ENCODE results near the gene NTMT1.
A peak's percentile ranks its signal among the peaks of the same experiment; 100 is the strongest.

The NTMT1 gene

GRCh38 chr9:129597355-129598088 is 28.4 kb upstream of the NTMT1 start:
- no peak for DNase-seq

DNA sequence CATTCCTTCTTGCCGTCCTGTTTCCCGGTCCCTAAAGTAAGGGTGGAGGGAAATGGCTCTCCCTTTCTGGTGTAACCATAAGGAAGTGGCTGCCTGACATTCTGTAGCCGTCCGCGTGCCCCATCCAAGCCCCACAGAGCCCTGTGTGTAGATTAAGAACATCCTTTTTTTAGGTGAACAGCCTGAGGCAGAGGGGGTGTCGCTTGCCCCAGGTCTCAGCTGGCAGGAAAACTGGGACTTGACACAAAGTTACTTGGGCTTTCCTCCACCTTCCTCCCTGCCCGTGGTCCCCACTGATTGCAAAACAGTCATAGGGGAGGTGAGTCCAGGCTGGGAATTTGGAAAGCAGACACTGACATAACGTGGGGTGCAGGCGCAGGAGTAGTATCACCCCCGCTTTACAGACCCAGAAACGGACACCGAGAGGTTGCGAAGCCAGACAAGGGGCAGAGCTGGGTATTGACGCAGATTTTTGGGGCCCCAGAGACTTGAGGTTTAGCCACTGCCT is 27.8 kb upstream of the NTMT1 start:
- no peak for DNase-seq

DNA sequence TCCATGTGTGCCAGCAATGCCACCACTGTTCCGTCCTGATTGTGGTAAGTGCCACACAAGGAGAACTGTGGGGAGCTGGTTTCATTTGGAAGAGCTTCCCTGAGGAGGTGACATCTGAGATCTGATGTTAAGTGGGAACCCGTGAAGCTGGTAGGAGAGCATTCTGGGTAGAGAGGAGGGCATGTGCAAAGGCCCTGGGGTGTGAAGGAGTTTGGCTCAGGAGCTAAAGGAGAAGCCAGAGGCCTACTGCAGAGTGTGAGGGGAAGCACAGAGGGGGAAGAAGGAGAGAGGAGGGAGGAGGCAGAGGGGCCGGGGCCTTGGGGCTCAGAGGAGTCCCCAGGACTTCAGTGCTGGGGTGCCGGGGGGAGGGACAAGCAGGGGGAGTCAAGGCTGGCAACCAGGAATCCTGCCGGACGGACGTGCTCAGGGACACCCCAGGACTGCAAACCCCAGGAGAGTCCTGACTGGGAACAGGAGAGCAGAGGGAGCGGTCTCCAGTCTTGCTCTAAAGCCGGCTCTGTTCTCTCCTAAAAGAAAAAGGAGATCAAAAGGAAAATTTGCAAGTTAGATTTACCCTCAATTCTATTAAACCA is 24.8 kb upstream of the NTMT1 start:
- DNase-seq: no peak

GRCh38 chr9:129602598-129603415 is 23.2 kb upstream of the NTMT1 start:
- no peak for DNase-seq

GRCh38 chr9:129604056-129604765 is 21.8 kb upstream of the NTMT1 start:
- no peak for DNase-seq

DNA sequence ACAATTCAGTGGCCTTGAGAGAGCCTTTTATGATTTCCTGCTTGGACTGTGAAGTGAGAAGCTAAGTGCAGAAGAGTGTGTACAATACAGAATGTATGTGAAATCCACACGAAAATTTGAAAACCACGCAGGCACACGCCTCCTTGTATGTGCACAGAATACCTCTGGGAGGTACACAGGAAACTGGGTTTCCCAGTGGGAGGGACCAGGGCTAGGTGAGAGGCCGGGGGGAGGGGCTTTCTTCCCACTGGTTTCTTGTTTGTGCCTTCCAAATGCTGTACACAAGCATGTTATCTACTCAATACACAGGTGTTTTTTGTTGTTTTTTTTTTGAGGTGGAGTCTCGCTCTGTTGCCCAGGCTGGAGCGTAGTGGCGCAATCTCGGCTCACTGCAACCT is 21.2 kb upstream of the NTMT1 start:
- no peak for DNase-seq

DNA sequence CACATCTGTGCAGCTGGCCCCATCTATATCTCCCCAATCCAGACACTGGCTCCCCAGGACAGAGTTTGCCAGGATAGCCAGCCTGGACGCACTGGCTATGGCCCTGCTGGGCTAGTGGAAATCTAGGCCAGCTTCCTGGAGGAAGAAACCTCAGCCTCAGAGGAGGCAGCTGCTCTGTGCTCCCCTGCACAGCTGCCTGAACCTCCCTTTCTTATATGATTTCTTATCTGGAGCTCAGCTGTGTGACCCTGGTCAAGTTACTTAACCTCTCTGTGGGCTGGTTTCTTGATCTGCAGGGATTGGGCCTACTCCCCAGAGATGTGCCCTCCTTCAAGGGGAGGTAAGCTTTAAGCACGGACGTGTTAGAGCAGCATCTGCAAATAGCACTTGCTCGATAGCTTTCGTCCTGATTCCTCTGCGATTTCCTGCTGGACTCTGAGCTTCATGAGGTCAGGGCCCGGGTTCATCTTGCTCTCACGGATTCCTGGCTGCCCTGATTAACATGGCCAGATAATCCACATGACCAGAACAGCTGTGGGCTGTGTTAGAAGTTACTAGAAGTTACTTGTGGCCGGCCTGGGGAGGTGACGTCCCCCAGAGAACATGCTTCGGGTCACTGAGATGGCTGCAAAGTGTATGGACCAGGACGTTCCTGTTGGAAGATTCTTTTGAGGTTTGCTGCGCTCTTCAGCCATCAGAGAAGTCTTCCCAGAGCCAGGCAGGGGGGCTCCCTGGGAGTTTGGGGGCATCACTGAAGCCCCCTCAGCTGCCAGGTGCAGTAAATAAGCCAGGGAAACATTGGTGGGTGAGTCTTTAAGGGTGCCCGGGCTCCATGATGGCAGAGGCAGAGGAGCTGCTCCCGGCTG is 19.6 kb upstream of the NTMT1 start:
- no peak for DNase-seq

DNA sequence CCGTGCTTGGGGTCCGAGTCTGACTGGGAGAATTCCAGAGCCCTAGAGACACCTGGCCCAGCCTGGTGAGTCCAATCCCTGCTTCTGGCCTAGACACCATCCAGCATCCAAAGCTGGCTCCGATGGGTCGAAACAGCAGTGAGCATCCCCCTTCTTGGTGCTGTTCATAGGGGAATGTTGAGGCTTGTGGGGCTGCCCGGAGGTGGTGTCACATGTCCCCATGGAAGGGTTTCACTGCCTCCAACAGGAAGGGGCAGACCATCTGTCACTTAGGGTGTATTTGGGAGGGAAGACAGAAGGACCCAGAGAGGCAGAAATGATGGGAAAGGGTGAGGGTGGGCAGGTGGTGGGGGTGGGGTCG is 19.0 kb upstream of the NTMT1 start:
- DNase-seq: no peak

- no peak for DNase-seq
Measured at GRCh38 chr9:129608561-129609481, 17.1 kb upstream of the NTMT1 start.

GRCh38 chr9:129609486-129610212 is 16.3 kb upstream of the NTMT1 start:
- DNase-seq: no peak

- no peak for DNase-seq
Measured at GRCh38 chr9:129610213-129610472, 15.8 kb upstream of the NTMT1 start.

GRCh38 chr9:129610473-129611306 is 15.3 kb upstream of the NTMT1 start:
- DNase-seq: peak; percentile 36

DNA sequence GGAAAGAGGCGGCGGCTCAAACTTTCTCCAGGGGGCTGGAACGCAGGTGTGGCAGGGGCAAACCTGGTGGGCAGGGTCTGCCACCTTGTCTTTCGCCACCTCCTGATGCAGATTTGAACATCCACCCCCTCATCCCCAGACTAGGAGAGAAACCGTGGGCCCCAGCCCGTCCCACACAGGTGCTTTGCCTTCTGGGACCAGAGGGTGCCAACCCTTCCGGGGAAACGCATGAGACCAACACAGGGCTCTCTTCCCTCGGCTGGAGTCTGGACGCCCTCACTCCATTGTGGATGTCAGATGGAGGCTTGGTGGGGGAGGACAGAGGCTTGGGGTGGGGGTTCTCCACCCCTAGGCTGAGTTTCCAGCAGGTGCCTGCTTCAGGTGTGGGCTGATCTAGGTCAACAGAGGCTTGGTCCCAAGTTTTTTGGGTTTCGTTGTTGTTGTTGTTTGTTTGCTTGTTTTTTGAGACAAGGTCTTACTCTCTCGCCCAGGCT is 14.6 kb upstream of the NTMT1 start:
- no peak for DNase-seq

GRCh38 chr9:129612123-129612522 is 13.8 kb upstream of the NTMT1 start:
- DNase-seq: no peak

DNA sequence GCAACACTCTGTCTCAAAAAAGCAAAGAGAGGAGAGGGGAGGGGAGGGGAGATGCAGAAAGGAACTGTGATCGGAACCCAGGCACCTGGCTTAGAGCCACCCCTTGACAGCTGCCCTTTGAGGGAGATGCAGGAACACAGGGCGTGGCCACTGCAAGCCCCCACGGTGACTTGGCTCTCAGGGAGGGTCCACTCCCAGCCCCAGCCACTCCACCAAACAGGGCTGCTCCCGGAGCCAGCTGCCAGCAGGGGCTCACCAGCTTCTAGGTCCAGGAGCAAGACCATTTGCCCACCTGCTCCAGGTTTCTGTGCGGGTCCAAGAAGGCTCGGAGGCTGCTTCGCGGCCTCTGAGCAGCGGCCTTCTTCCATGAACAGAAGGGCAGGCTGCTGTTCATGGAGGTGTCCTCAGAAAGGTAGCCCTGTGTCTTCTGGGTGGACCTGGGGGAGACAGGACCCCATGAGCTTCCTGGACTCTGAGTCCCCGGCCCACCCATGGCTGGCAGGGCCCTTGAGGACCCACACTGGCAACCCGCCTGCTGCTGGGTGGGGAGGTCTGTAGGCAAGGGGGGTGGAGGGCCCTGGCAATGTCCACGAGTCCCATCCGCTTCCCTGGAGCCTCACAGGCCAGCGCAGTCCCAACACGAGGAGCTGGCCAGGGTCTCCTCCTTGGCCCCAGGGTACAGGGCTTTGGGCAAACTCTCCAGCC is 13.0 kb upstream of the NTMT1 start:
- DNase-seq: no peak

DNA sequence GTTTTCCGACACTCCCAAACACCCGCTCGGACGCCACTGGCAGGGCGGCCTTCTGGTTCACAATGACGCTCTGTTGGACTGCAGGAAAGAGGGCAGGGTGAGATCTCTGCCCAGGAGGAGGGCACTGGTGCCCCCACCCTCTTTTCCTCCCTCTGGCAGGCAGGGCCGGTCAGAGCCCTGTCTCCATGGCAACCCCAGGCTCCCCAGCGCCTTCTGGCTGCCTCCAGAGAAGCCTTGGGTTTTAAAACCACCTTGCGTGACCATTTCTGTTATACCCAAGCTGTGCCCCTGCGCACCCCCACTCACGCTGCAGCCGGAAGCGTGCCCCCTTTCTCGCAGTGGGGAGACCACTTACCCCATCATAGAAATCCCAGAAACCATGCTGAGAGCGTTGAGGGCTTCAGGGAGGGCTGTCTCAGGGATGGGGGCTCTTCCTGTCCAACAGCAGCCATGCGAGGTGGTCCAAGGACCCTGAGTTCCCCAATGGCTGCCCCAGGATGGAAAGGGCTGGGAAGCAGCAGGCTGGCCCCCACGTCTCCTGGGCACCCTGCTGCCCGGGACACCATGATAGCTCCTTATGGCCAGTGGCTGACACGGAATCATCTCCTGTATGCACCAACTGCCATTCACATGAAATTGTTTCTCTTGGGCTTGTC is 12.3 kb upstream of the NTMT1 start:
- DNase-seq: no peak

DNA sequence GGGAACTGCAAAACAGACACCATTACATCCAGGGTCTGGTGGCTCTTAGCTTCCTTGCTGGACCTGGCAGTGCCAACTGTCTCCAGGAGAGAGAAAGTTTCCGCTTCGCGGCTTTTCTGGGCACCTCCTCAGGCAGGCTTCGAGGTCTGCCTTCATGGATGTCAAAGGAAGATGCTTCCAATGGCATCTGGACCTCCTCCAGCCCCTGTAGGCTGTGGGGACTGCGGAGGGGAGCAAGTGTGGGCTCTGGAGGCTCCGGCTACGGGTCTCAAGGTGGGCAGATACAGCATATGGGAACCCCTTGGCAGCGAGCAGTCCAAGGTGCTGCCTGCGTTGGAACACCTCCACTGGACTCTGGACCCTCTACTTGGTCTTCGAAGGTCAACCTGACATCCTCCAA is 11.0 kb upstream of the NTMT1 start:
- DNase-seq: no peak

All from NCI-H1694 treated with DMSO at 0.1 percent for 48 hours (cell line).